ENCODE data around the gene SNRNP25.

Gene SNRNP25

GRCh38 chr16:59440-60059 lies 5.9 kb downstream of the SNRNP25 start:
- Histone ChIP-seq H3K9me3 (ENCODE audit: low read depth, low read length) (no peaks in the 10 kb centered on the region), H3K27ac (no peak overlapping the region), H3K36me3 (ENCODE audit: insufficient read depth, low read length) (peaks cover 22% of the 10 kb centered on the region; the same call in 1 of the 2 replicates), H3K9ac (ENCODE audit: insufficient read length) (no peak overlapping the region), H3K4me3 (no peak overlapping the region)
- DNase-seq (ENCODE audit: low read depth, low spot score): no peak
- TF ChIP-seq POLR2AphosphoS5 (IDR thresholded peaks at IDR 0.05; ENCODE audit: borderline replicate concordance, low read depth, low read length): no peak
- TF ChIP-seq FOXP2 (optimal IDR thresholded peaks at IDR 0.05; ENCODE audit: control extremely low read depth, extremely low read length, insufficient read depth): no peak
- no peak for TF ChIP-seq EZH2 (IDR thresholded peaks at IDR 0.05)

GRCh38 chr16:60166-60565 lies 6.5 kb downstream of the SNRNP25 start:
- Histone ChIP-seq H3K36me3 (ENCODE audit: insufficient read depth, low read length) (peaks cover 22% of the 10 kb centered on the region; the same call in 1 of the 2 replicates), H3K27ac (no peak overlapping the region), H3K4me3 (no peak overlapping the region), H3K9me3 (ENCODE audit: low read depth, low read length) (no peaks in the 10 kb centered on the region), H3K9ac (ENCODE audit: insufficient read length) (no peak overlapping the region)
- no peak for TF ChIP-seq POLR2AphosphoS5 (IDR thresholded peaks at IDR 0.05; ENCODE audit: borderline replicate concordance, low read depth, low read length)
- TF ChIP-seq FOXP2 (optimal IDR thresholded peaks at IDR 0.05; ENCODE audit: control extremely low read depth, extremely low read length, insufficient read depth): no peak
- no peak for TF ChIP-seq EZH2 (IDR thresholded peaks at IDR 0.05)
- no peak for DNase-seq (ENCODE audit: low read depth, low spot score)

GRCh38 chr16:60929-61878 lies 7.6 kb downstream of the SNRNP25 start:
- peaks cover 18% of the 10 kb centered on the region; the same call in 1 of the 2 replicates for H3K36me3 ChIP-seq (ENCODE audit: insufficient read depth, low read length)
- H3K9ac ChIP-seq (ENCODE audit: insufficient read length): no peak overlapping the region

GRCh38 chr16:61879-62281 lies 8.3 kb downstream of the SNRNP25 start:
- no peak overlapping the region for H3K27ac ChIP-seq
- peaks cover 12% of the 10 kb centered on the region; the same call in 1 of the 2 replicates for H3K36me3 ChIP-seq (ENCODE audit: insufficient read depth, low read length)
- H3K9me3 ChIP-seq (ENCODE audit: low read depth, low read length): no peaks in the 10 kb centered on the region
- TF ChIP-seq EZH2 (IDR thresholded peaks at IDR 0.05) (no peak), POLR2AphosphoS5 (IDR thresholded peaks at IDR 0.05; ENCODE audit: borderline replicate concordance, low read depth, low read length) (no peak), FOXP2 (optimal IDR thresholded peaks at IDR 0.05; ENCODE audit: control extremely low read depth, extremely low read length, insufficient read depth) (no peak)
- DNase-seq (ENCODE audit: low read depth, low spot score): no peak
- H3K9ac ChIP-seq (ENCODE audit: insufficient read length): no peak overlapping the region
- H3K4me3 ChIP-seq: no peak overlapping the region

More at GRCh38 chr16:60929-61878, 7.6 kb downstream of the SNRNP25 start:
- no peak for TF ChIP-seq FOXP2 (optimal IDR thresholded peaks at IDR 0.05; ENCODE audit: control extremely low read depth, extremely low read length, insufficient read depth)
- no peak for TF ChIP-seq POLR2AphosphoS5 (IDR thresholded peaks at IDR 0.05; ENCODE audit: borderline replicate concordance, low read depth, low read length)
- no peak for TF ChIP-seq EZH2 (IDR thresholded peaks at IDR 0.05)
- Histone ChIP-seq H3K27ac (no peak overlapping the region), H3K4me3 (no peak overlapping the region), H3K9me3 (ENCODE audit: low read depth, low read length) (no peaks in the 10 kb centered on the region)
- no peak for DNase-seq (ENCODE audit: low read depth, low spot score)

GRCh38 chr16:62283-62967 lies 8.8 kb downstream of the SNRNP25 start:
- H3K36me3 ChIP-seq (ENCODE audit: insufficient read depth, low read length): peaks cover 6% of the 10 kb centered on the region; the same call in 1 of the 2 replicates
- no peak for DNase-seq (ENCODE audit: low read depth, low spot score)
- H3K4me3 ChIP-seq: no peak overlapping the region
- no peak overlapping the region for H3K27ac ChIP-seq
- TF ChIP-seq FOXP2 (optimal IDR thresholded peaks at IDR 0.05; ENCODE audit: control extremely low read depth, extremely low read length, insufficient read depth) (no peak), EZH2 (IDR thresholded peaks at IDR 0.05) (no peak), POLR2AphosphoS5 (IDR thresholded peaks at IDR 0.05; ENCODE audit: borderline replicate concordance, low read depth, low read length) (no peak)
- H3K9ac ChIP-seq (ENCODE audit: insufficient read length): no peak overlapping the region
- no peaks in the 10 kb centered on the region for H3K9me3 ChIP-seq (ENCODE audit: low read depth, low read length)

GRCh38 chr16:62968-63391 lies 9.4 kb downstream of the SNRNP25 start:
- H3K9me3 ChIP-seq (ENCODE audit: low read depth, low read length): no peaks in the 10 kb centered on the region
- peaks cover under 1% of the 10 kb centered on the region; the same call in 1 of the 2 replicates for H3K36me3 ChIP-seq (ENCODE audit: insufficient read depth, low read length)
- no peak overlapping the region for H3K4me3 ChIP-seq
- TF ChIP-seq POLR2AphosphoS5 (IDR thresholded peaks at IDR 0.05; ENCODE audit: borderline replicate concordance, low read depth, low read length): no peak
- TF ChIP-seq EZH2 (IDR thresholded peaks at IDR 0.05): no peak
- TF ChIP-seq FOXP2 (optimal IDR thresholded peaks at IDR 0.05; ENCODE audit: control extremely low read depth, extremely low read length, insufficient read depth): no peak
- no peak overlapping the region for H3K27ac ChIP-seq
- no peak for DNase-seq (ENCODE audit: low read depth, low spot score)
- H3K9ac ChIP-seq (ENCODE audit: insufficient read length): no peak overlapping the region

GRCh38 chr16:63466-63865 lies 9.8 kb downstream of the SNRNP25 start:
- Histone ChIP-seq H3K9ac (ENCODE audit: insufficient read length) (no peak overlapping the region), H3K36me3 (ENCODE audit: insufficient read depth, low read length) (no peaks in the 10 kb centered on the region), H3K27ac (no peak overlapping the region), H3K4me3 (no peak overlapping the region), H3K9me3 (ENCODE audit: low read depth, low read length) (no peaks in the 10 kb centered on the region)
- no peak for DNase-seq (ENCODE audit: low read depth, low spot score)
- TF ChIP-seq POLR2AphosphoS5 (IDR thresholded peaks at IDR 0.05; ENCODE audit: borderline replicate concordance, low read depth, low read length) (no peak), FOXP2 (optimal IDR thresholded peaks at IDR 0.05; ENCODE audit: control extremely low read depth, extremely low read length, insufficient read depth) (no peak), EZH2 (IDR thresholded peaks at IDR 0.05) (no peak)

All from SK-N-MC (cell line).